Measurements from ENCODE around the gene MUC4. TPM values are rescaled to one million over a fixed set of nuclear protein-coding genes. Genes with fewer than 3 reads are reported as not detected.

The MUC4 gene
- total and polyA plus RNA-seq, 10 of the 15 experiments (the other 5 are each of a cell fraction or from before 2014, with no cell fraction given): 0.02 to 0.46 (median 0.27) TPM; not detected in 4

DNA sequence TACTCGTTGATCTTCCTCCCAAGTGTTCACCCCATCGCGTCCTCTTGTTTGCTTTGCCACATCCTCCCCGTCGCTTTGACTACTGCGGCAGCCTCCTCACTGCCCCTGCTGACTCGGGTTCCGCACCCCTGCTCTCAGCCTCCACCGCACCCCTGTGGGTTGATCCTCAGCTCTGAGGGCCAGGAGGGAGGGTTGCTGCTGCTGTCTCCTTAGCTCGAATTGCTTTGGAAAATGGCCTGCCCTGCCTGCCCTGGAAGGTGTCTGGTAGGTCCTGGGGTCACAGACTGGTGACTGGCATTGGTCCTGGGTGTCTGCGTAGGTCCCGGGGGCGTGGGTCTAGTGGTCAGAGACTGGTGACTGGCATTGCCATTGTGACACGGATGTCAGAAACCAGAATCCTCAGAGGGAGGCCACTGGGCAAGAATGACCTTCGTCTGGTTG lies 9.4 kb downstream of the MUC4 start:
- no peak overlapping the region for H3K27ac ChIP-seq (ENCODE audit: control insufficient read depth, insufficient read depth)
- ATAC-seq: no peak
- ChIA-PET POLR2A (no interaction called here), SMC1A (ENCODE audit: uncharacterized antibody, unreplicated experiment) (interaction anchor here (1.5 kb wide), 1 partner anchor 50 kb away, joined by 3 read pairs; no protein-coding TSS in a partner anchor), RAD21 (ENCODE audit: unreplicated experiment) (no interaction called here), CTCF (no interaction called here)
- H3K36me3 ChIP-seq (ENCODE audit: control insufficient read depth in 2 of 2, insufficient read depth in 2 of 2, low read length in 1 of 2): no peaks in the 10 kb centered on the region
- DNase-seq (ENCODE audit: low read depth, low spot score): no peak
- H3K4me3 ChIP-seq: no peak overlapping the region
- H3K79me2 ChIP-seq (ENCODE audit: control insufficient read depth, insufficient read depth, low read length): no peaks in the 10 kb centered on the region
- no peak overlapping the region for H3K9ac ChIP-seq (ENCODE audit: control insufficient read depth, insufficient read depth, low read length)
- FAIRE-seq: no peak
- no peak overlapping the region for H3K4me2 ChIP-seq (ENCODE audit: control insufficient read depth, insufficient read depth)
- 16% methylated on average over 15 of the region's 15 CpGs for WGBS (ENCODE audit: insufficient coverage, insufficient replicate concordance, low lambda C conversion rate, missing lambda C conversion rate)
- no peaks in the 10 kb centered on the region for H4K20me1 ChIP-seq (ENCODE audit: control insufficient read depth, insufficient read depth)
- intact Hi-C loops (cut with micrococcal nuclease; ENCODE audit: unreplicated experiment) (no loop called here), in situ Hi-C loops (cut with MboI) (no loop called here)
- TF ChIP-seq CHD2 (IDR thresholded peaks at IDR 0.05; ENCODE audit: borderline replicate concordance, low read depth, low read length) (no peak), ZNF384 (IDR thresholded peaks at IDR 0.05; ENCODE audit: borderline replicate concordance, low read depth, low read length) (no peak), ZBTB11 (CRISPR knock-in tag; IDR thresholded peaks at IDR 0.05) (no peak), EP300 (IDR thresholded peaks at IDR 0.05; ENCODE audit: borderline replicate concordance in 1 of 2, control insufficient read depth in 1 of 2, low read depth in 2 of 2, low read length in 2 of 2) (no peak), ASH2L (IDR thresholded peaks at IDR 0.05; ENCODE audit: borderline replicate concordance, low read depth) (no peak), EGR1 (IDR thresholded peaks at IDR 0.05; ENCODE audit: borderline replicate concordance in 1 of 2, low read depth in 2 of 2, low read length in 2 of 2) (no peak), RCOR1 (conservative IDR thresholded peaks at IDR 0.05; ENCODE audit: low read depth, low read length) (no peak), TAF1 (IDR thresholded peaks at IDR 0.05; ENCODE audit: borderline replicate concordance, low read depth, low read length) (no peak)
- no peaks in the 10 kb centered on the region for H3K4me1 ChIP-seq (ENCODE audit: control insufficient read depth, insufficient read depth, low read length)
- no peaks in the 10 kb centered on the region; the same call in 2 of the 3 replicates for H3K9me3 ChIP-seq (replicated peaks; ENCODE audit: control insufficient read depth, insufficient read depth, low read length)
- BruUV-seq (replicated peaks): no TSS peak
- H2AFZ ChIP-seq (ENCODE audit: control insufficient read depth, low read depth, low read length): no peak overlapping the region
- H3K27me3 ChIP-seq (replicated peaks in 1 of 2; ENCODE audit: control insufficient read depth in 2 of 2, insufficient read depth in 2 of 2, low read length in 1 of 2): peaks cover 0 to 5% of the 10 kb centered on the region in 2 experiments; a peak in 3 of 4 replicates

Data from GM12878 (cell line).